ENCODE measurements around the gene WWOX. TPM values are rescaled to one million over a fixed set of nuclear protein-coding genes. Genes with fewer than 3 reads are reported as not detected.
A peak's percentile ranks its signal among the peaks of the same experiment; 100 is the strongest.

WWOX gene
- total RNA-seq, 6 experiments from 2014 or later: 13.0 to 24.3 (median 16.5) TPM

DNA sequence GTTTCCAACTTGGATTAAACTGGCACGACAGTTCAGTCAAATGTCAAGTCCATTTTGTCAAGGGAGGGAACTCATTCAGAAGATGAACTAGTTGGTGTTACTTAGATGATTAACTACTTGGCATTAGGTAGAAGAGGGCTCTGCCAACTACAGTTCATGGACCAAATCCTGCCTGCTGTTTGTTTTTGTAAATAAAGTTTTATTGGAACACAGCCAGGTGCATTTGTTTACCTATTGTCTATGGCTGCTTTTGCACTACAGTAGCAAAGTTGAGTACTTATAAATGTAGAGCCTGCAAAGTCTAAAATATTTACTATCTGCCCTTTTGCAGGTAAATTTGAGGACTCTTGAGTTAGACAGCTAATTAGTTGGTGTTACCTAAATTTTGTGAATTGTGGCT lies 1091.1 kb downstream of the WWOX start:
- intact Hi-C loops (cut with DNase I): no loop called here
- no CpG with 5 or more reads among the region's 1 CpG for WGBS (ENCODE audit: insufficient coverage, low coverage, low lambda C conversion rate, missing lambda C conversion rate)
- ATAC-seq (no peak), DNase-seq (no peak)
- Histone ChIP-seq H3K27me3 (no peaks in the 10 kb centered on the region), H3K4me1 (peaks cover 0 to 19% (median 1%) of the 10 kb centered on the region in 4 donors), H3K9me3 (no peaks in the 10 kb centered on the region), H3K4me3 (no peak overlapping the region), H3K27ac (no peak overlapping the region), H3K36me3 (no peaks in the 10 kb centered on the region)
- TF ChIP-seq POLR2A (IDR thresholded peaks at IDR 0.05): no peak
- TF ChIP-seq, protein P1, sequence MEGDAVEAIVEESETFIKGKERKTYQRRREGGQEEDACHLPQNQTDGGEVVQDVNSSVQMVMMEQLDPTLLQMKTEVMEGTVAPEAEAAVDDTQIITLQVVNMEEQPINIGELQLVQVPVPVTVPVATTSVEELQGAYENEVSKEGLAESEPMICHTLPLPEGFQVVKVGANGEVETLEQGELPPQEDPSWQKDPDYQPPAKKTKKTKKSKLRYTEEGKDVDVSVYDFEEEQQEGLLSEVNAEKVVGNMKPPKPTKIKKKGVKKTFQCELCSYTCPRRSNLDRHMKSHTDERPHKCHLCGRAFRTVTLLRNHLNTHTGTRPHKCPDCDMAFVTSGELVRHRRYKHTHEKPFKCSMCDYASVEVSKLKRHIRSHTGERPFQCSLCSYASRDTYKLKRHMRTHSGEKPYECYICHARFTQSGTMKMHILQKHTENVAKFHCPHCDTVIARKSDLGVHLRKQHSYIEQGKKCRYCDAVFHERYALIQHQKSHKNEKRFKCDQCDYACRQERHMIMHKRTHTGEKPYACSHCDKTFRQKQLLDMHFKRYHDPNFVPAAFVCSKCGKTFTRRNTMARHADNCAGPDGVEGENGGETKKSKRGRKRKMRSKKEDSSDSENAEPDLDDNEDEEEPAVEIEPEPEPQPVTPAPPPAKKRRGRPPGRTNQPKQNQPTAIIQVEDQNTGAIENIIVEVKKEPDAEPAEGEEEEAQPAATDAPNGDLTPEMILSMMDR (IDR thresholded peaks at IDR 0.05): no peak

DNA sequence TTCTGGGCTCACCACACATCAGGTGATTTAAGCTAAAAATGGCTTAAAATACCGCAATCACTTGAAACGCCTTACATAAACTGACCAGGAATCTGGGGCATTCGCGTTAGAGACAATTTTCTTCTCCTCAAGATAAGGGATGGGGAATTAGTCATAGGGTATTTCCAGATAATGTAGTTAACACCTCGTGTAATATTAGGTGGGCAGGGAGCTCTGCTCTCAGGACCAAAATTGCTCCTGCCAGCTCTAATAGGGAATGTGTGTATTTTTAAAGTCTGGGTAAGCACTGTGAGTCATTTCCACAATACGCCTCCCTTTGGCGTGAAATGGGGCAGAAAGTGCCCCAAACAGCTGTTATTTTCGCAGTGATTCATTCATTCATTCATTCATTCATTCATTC lies 1092.5 kb downstream of the WWOX start:
- Histone ChIP-seq H3K9me3 (no peaks in the 10 kb centered on the region), H3K36me3 (no peaks in the 10 kb centered on the region), H3K4me3 (no peak overlapping the region), H3K27ac (no peak overlapping the region), H3K4me1 (peaks cover 0 to 19% (median 1%) of the 10 kb centered on the region in 4 donors), H3K27me3 (no peaks in the 10 kb centered on the region)
- DNase-seq (no peak), ATAC-seq (no peak)
- intact Hi-C loops (cut with DNase I): no loop called here
- 70% methylated on average over 8 of the region's 8 CpGs for WGBS (ENCODE audit: insufficient coverage, low coverage, low lambda C conversion rate, missing lambda C conversion rate)
- no peak for TF ChIP-seq POLR2A (IDR thresholded peaks at IDR 0.05)
- TF ChIP-seq, protein P1 (IDR thresholded peaks at IDR 0.05): no peak

DNA sequence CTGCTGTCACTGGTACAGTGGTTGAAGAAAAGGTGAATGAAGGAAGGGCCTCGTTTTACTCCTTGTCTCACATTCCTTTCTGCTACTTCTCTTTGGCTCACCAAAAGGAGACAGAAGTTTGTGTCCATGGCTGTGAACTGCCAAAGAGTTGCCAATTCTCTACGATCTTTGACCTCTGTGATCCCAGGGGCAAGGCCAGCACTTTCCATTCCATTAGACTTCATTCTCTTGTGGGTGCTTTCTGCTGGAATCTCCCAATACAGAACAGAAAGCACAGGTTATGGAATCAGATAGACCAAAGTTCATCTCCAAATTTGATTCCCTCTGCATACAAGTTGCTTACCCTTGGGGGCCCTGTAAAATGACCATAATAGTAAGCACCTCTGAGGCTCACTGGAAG lies 1093.5 kb downstream of the WWOX start:
- Histone ChIP-seq H3K9me3 (no peaks in the 10 kb centered on the region), H3K36me3 (no peaks in the 10 kb centered on the region), H3K27ac (no peak overlapping the region), H3K4me1 (peaks cover 0 to 19% (median 1%) of the 10 kb centered on the region in 4 donors), H3K27me3 (no peaks in the 10 kb centered on the region), H3K4me3 (no peak overlapping the region)
- WGBS (ENCODE audit: insufficient coverage, low coverage, low lambda C conversion rate, missing lambda C conversion rate): 16% methylated on average over 2 of the region's 2 CpGs
- DNase-seq (peak in 1 of 3 donors; percentile 55), ATAC-seq (peak; percentile 76 to 88 (median 84))
- no peak for TF ChIP-seq POLR2A (IDR thresholded peaks at IDR 0.05)
- TF ChIP-seq, protein P1 (IDR thresholded peaks at IDR 0.05): no peak
- intact Hi-C loops (cut with DNase I): no loop called here

DNA sequence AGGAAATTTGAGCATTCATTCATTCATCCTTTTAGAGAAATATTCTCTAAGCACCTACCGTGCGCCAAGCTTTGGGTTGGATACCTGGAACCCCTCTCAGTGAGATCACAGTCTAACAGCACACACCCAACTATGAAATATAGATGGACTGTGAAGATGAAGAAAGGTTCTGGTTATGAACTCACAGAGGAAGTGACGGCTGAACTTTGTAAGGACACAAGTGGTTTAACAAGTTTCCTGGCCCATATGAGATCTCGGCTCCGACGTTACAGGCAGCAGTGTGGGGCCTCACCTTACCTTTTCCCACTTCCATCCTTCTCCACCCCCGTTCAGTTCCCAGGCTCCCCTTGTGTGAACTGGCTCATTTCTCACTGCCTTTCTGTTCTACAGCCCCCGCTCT lies 1094.8 kb downstream of the WWOX start:
- Histone ChIP-seq H3K9me3 (no peaks in the 10 kb centered on the region), H3K36me3 (no peaks in the 10 kb centered on the region), H3K4me1 (peaks cover 0 to 19% (median 1%) of the 10 kb centered on the region in 4 donors), H3K27me3 (no peaks in the 10 kb centered on the region), H3K4me3 (no peak overlapping the region), H3K27ac (no peak overlapping the region)
- DNase-seq (no peak), ATAC-seq (no peak)
- intact Hi-C loops (cut with DNase I): no loop called here
- WGBS (ENCODE audit: insufficient coverage, low coverage, low lambda C conversion rate, missing lambda C conversion rate): 95% methylated on average over 8 of the region's 8 CpGs
- TF ChIP-seq, protein P1 (IDR thresholded peaks at IDR 0.05): no peak
- TF ChIP-seq POLR2A (IDR thresholded peaks at IDR 0.05): no peak

DNA sequence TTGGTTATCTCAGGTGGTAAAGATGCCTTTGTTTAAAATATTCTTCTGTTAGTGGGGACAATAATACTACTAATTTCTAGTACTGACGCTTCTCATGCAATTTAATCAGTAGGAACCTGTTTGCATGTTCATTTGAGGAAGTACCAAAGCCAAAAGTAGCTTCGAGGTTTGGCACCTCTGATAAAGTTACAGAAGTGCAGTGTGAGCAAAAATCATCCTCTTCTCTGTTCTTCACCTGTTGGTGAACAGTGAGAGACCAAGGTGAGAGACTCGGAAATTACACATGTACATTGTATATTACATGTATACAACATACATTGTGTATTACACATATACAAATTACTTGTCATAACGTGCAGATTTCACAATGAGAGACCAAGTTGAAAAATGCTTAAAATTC lies 1096.5 kb downstream of the WWOX start:
- H3K4me1 ChIP-seq: peaks cover 0 to 12% (median 1%) of the 10 kb centered on the region in 4 donors
- DNase-seq: no peak
- H3K36me3 ChIP-seq: no peaks in the 10 kb centered on the region
- TF ChIP-seq, protein P1 (IDR thresholded peaks at IDR 0.05): no peak
- TF ChIP-seq POLR2A (IDR thresholded peaks at IDR 0.05): no peak
- intact Hi-C loops (cut with DNase I): no loop called here
- H3K27me3 ChIP-seq: no peaks in the 10 kb centered on the region
- no peak overlapping the region for H3K27ac ChIP-seq
- no peak for ATAC-seq
- WGBS (ENCODE audit: insufficient coverage, low coverage, low lambda C conversion rate, missing lambda C conversion rate): 45% methylated on average over 4 of the region's 4 CpGs
- no peak overlapping the region for H3K4me3 ChIP-seq
- H3K9me3 ChIP-seq: no peaks in the 10 kb centered on the region

Data from right lobe of liver (tissue), 6 donors.